HL-60/S4 (cell line): ENCODE measurements around the gene HEXD.
"Not testable (repeated sequence)": the region's sequence is repeated elsewhere in the genome, so short reads cannot be mapped to it uniquely, and the experiment has no call there.

Experiments
- in situ Hi-C: fragments of 300-500 bp; cut with MboI; formaldehyde crosslinking; loops from 2 replicates; pipeline ENCODE4 v1.14.3; 2022; ENCODE audit warnings: low sequenced_read_pairs

The HEXD gene

GRCh38 chr17:82418001-82418986 is at the start of gene HEXD, which contains the start of gene OGFOD3:
Gene HEXD (plus strand): TSS chr17:82418347. CDS start chr17:82419800, 1,453 bp downstream.
Gene OGFOD3 (minus strand): TSS chr17:82418586. CDS start chr17:82418485, 101 bp downstream.
- in situ Hi-C loops, result no loop called here

- in situ Hi-C loops, result no loop called here
Observed at GRCh38 chr17:82369211-82369610, 48.9 kb upstream of the HEXD start.

GRCh38 chr17:82370471-82371332 is 47.4 kb upstream of the HEXD start:
- in situ Hi-C loops, result no loop called here

DNA sequence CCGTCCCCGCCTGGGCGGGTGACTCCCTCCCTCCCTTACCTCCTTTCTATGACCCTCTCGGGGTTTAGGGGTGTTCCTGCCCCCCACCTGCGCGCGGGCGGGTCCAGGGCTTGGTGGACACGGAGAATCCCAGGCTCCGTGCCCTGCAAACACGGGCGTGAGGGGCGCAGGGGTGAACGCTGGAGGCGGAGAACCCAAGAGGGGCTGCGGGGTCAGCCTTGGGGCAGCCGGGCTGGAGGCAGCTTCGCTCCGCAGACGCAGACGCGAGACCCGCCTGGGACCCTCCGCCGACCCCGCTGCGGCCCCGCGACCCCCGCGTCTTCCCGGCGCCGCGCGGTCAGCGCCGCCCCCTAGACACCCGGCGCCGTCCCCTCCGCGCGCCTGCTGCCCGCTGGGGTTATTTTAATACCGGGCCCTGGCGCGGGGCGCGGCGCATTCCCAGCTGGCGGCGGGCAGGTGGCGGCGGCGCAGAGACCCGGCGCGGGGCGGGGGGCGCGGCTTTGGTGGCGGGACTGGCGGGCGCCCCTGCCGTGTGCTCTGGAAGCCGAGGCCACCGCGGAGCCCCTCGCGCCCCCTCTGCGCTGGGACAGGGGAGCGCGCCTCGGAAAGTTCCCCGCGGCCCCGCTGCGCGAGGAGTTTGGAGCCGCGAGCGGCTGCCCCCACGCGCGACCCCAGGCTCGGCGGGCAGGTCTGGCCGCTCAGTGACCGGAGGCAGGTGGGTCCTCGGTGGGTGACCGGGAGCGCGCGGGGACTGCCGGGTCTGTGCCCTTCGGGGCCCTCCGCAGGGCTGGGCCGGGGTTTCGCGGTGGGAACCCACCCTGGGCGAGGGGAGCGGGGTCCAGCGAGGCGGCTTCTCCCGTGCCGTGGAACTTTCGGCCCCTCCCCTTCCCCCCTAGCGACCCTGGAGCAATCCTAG is 46.6 kb upstream of the HEXD start, which contains the start of gene UTS2R:
TSS of gene UTS2R (plus strand) at position 433 of the 916 bp plus-strand sequence. CDS start 2,560 bp downstream, outside the sequence.
- in situ Hi-C loops, result no loop called here

GRCh38 chr17:82372249-82373071 is 45.7 kb upstream of the HEXD start:
- in situ Hi-C loops, result no loop called here

DNA sequence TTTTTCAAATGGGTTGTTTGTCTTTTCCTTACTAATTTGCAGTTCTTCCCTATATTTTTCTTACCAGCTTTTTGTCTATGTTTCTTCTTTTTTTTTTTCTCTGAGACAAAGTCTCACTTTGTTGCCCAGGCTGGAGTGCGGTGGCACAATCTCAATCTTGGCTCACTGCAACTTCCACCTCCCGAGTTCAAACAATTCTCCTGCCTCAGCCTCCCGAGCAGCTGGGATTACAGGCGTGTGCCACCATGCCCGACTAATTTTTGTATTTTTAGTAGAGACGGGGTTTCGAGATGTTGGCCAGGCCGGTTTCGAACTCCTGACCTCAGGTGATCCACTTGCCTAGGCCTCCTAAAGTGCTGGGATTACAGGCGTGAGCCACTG is 45.1 kb upstream of the HEXD start:
- in situ Hi-C loops, result not testable (repeated sequence)

DNA sequence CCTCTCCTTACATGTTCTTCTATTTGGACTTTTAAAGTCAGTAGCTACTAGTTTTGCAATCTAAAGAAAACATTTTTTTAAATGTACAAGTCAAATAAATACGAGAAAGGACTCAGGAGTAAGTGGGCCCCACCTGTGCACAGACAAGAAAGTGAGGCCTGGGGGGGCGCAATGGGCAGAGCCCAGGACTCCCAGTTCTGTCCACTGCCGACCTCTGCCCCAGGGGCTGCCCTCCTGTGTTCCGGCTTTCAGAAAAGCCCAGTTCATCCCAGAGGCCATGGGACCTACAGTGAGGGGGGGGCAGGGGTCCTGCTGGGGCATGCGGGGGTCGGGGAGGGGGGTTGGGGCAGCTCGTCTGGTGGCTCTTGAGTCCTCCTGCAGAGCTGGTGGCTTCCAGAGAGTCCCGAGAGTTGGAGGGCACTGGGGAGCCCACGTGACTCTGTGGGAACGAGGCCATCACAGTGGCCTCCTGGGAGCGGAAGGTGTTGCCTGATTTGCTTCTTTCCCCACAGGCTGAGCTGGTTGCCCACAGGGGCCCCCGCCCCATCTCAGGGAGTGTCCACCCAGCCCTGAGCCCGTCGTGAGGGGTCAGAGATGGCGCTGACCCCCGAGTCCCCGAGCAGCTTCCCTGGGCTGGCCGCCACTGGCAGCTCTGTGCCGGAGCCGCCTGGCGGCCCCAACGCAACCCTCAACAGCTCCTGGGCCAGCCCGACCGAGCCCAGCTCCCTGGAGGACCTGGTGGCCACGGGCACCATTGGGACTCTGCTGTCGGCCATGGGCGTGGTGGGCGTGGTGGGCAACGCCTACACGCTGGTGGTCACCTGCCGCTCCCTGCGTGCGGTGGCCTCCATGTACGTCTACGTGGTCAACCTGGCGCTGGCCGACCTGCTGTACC is 44.2 kb upstream of the HEXD start:
- in situ Hi-C loops, result no loop called here

DNA sequence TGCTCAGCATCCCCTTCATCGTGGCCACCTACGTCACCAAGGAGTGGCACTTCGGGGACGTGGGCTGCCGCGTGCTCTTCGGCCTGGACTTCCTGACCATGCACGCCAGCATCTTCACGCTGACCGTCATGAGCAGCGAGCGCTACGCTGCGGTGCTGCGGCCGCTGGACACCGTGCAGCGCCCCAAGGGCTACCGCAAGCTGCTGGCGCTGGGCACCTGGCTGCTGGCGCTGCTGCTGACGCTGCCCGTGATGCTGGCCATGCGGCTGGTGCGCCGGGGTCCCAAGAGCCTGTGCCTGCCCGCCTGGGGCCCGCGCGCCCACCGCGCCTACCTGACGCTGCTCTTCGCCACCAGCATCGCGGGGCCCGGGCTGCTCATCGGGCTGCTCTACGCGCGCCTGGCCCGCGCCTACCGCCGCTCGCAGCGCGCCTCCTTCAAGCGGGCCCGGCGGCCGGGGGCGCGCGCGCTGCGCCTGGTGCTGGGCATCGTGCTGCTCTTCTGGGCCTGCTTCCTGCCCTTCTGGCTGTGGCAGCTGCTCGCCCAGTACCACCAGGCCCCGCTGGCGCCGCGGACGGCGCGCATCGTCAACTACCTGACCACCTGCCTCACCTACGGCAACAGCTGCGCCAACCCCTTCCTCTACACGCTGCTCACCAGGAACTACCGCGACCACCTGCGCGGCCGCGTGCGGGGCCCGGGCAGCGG is 43.4 kb upstream of the HEXD start:
- in situ Hi-C loops, result no loop called here

DNA sequence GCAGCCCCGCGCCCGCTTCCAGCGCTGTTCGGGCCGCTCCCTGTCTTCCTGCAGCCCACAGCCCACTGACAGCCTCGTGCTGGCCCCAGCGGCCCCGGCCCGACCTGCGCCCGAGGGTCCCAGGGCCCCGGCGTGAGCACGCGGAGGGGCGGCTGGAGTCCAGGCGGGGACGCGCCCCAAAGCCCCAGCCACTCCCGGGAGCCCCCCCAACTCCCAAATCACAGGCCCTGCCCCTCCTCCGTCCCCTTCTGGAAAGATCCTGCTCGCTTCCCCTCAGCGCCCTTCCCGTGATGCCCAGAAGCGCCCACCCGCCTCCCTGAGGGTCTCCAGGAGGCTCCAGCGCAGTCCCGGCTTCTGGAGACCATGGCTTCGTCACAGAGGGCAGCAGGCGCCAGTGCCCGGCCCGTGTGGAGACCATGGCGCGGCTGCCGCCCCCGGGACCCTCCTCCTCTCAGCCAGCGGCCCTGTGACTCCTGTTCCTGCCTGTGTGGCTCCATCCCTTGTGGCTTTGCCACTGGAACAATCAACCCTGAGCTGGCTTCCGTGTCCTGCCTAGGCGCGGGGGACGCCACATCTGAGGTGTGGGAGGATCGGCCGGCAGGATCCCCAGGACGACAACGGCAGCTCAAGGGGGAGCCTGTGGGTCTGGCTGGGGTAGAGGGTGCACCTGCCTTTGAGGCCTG is 42.6 kb upstream of the HEXD start:
- in situ Hi-C loops, result no loop called here

DNA sequence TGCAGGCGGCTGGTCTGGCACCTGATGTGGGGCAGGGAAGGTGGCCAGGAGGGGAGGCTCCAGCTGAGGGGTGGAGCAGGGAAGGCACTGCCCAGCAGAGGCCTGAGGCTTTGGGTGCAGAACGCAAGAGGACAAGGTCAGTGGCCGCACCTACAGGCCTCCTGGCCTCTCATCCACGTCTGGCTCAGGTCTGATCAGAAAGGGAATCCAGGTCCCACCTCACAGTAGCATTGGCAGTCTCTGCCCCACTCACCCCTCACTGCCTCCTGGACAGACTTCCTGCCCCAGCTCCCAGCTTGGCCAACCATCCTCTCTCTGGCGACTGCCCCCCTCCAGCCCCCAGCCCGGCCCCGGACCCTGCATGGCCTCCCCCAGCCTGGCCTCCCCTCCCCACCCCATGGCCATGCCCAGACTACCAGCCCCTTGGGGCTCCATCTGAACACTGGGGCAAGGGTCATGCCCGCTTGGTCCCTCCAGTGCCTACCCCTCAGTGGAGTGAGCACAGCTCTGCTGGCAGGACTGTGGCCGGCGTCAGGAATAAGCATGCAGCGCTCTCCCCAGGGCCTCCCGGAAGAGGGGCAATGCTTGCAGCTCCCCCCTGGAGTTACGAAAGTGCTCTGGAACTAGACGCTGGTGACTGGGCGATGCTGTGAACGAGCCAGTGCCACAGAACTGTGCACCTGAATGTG is 42.0 kb upstream of the HEXD start:
- in situ Hi-C loops, result no loop called here

GRCh38 chr17:82377294-82377693 is 40.9 kb upstream of the HEXD start:
- in situ Hi-C loops, result not testable (repeated sequence)

- in situ Hi-C loops, result no loop called here
Observed at GRCh38 chr17:82377924-82378740, 40.0 kb upstream of the HEXD start.

- in situ Hi-C loops, result no loop called here
Observed at GRCh38 chr17:82378741-82379021, 39.5 kb upstream of the HEXD start.

GRCh38 chr17:82380860-82381702 is 37.1 kb upstream of the HEXD start:
- in situ Hi-C loops, result no loop called here

DNA sequence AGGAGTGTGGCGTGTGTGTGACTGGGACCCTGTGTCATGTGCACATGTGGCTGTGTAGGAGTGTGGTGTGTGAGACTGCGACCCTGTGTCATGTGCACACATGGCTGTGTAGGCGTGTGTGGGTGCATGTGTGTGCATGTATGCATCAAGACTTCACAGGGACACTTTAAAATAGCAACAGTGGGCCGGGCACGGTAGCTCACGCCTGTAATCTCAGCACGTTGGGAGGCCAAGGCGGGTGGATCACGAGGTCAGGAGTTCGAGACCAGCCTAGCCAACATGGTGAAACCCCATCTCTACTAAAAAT is 36.5 kb upstream of the HEXD start:
- in situ Hi-C loops, result not testable (repeated sequence)
